ELF-1 (cell line): Measurements from ENCODE around the gene STK17A.
"Not testable (repeated sequence)": the region's sequence is repeated elsewhere in the genome, so short reads cannot be mapped to it uniquely, and the experiment has no call there.

Experiments
- DNase-seq: peaks from one replicate; pipeline ENCODE4 v3.0.0-alpha.2; 2016; ENCODE audit warnings: low read depth, low spot score

STK17A gene

DNA sequence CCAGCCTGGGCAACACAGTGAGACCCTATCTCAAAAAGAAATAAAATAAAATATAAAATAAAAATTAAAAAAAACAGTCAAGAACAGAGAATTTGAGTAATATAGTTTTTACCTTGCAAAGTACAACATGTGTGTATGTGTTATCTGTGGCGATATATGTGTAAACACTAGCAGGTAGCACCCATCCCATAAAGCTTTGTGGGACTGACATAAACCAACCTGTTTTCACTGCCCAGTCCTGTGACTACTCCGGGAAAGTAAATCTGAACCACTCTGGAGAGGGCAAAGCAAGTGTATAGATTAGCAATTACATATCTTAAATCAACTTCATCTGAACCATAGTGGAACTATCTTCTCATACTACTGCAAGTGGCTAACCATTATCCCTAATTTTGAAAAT, 74.1 kb downstream of the STK17A start:
- no peak for DNase-seq

DNA sequence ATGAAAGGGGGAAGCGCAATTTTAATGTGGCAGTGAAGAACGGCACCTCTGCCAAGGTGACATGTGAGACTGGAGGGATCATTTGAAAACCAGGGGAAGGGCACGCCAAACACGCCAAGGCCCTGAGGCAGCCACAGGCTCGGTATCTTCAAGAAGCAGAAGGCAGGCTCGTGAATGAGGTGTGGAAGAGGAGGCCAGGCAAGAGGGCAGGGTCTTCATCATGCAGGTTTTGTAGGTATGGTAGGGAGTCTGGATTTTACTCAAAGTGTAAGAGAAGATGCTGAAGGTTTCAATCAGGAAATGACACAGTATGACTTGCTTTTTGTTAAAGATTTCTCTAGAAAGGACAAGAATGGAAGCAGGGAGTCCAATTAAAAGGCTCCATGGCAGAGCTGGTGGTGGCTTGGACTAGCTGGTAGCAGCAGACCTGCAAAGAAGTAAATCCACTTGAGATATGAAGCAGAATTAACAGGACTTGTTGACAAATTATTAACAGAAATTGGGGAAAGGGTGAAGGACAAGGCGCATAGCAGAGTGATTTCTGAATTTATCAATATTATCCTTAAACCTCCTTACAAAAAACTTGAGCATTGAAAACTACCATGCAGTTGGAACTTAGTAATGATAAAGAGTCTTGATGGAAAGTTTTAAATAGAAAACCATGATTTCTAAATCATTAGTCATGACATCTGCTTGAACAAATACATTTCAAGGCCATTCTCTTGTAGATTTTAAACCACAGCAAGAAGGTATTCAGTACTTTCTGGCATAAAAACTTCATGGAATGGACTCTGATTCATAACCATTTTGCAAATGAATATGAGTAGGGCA, 76.0 kb downstream of the STK17A start:
- DNase-seq, result no peak

DNA sequence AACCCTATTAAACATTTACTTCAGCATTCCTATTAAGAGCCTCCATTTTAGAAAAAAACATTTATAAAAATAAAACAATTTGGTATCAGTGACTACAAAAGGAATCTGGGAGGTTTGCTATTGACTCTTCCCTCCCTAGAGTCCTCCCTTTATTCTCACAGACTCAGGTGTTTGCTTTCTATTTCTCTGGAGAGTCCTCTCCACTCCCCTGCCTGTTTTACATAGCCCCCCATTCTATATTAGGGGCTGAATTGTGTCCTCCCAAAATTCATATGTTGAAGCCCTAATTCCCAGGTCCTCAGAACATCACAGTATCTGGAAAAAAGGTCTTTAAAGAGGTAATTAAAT, 76.6 kb downstream of the STK17A start:
- DNase-seq, result no peak

DNA sequence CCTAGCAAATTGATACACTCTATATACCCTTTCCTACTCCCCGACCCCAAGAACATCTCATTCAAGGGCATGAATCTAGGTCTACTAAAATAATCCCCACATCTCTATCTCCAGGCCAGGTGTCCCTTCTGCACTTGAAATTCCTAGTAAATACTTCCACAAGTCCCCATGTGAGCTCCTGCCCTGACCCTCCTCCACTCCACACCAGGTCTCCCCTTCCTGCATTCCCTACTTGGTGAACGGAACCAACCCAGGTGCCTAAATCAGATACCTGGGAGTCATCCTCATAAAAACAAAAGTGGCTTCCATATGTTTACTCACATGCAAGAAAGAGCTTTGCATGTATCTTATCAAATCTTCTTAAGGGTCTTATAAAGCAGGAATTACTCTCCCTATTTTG, 77.2 kb downstream of the STK17A start:
- DNase-seq, result no peak

DNA sequence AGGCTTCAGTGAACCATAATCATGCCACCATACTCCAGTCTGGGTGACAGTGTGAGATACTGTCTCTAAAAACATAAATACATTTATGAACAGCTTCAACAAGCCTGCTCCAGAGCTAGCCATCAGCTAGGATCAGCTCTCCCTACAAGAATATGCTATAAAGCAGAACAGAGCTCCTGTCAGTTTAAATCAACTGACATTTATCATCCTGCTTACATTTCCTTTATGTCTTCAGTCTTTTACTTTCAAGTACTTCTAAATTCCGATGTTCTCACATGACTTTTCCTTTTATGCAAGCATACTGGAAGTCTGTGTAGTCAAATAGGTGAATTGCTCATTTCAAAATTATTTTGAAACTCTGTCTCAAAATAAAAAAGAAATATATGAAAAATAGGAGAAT, 81.8 kb downstream of the STK17A start:
- DNase-seq, result no peak

DNA sequence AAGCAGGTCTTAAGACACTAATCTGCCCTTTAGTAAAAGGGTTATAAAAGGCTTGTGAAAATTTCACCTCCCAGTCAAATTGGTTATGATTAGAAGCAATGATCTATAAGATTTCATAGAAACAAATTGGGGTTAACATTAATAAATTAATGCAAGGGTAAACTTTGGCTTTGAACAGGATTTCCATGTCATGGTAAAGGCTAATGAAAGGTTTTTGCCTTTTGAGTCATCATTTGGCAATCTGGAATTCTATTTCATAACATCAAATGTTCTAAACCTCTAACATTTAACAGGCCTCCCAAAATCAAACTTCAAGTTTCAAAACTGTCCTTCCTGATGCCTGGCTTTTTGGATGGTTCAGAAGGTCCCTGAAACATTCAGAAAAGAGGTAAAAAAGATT, 84.0 kb downstream of the STK17A start:
- no peak for DNase-seq

DNA sequence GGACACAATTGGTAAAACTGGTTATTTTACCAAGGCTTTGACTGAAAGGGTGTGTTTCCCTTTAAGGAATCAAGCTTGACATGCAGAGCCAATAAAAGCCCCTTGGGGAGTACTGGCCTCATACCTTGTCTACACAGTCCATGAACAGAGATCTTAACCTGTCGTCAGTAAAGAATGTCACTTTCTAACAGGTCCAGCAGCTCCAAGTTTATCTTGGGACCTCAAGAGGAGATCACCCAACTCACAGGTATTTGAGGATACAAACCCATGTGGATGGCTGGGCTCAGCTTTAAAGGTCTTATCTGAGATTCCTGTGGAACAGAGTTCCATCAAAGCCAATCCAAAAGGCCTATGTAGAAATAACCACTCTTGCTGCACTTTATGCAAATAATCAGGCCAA, 85.1 kb downstream of the STK17A start:
- no peak for DNase-seq

DNA sequence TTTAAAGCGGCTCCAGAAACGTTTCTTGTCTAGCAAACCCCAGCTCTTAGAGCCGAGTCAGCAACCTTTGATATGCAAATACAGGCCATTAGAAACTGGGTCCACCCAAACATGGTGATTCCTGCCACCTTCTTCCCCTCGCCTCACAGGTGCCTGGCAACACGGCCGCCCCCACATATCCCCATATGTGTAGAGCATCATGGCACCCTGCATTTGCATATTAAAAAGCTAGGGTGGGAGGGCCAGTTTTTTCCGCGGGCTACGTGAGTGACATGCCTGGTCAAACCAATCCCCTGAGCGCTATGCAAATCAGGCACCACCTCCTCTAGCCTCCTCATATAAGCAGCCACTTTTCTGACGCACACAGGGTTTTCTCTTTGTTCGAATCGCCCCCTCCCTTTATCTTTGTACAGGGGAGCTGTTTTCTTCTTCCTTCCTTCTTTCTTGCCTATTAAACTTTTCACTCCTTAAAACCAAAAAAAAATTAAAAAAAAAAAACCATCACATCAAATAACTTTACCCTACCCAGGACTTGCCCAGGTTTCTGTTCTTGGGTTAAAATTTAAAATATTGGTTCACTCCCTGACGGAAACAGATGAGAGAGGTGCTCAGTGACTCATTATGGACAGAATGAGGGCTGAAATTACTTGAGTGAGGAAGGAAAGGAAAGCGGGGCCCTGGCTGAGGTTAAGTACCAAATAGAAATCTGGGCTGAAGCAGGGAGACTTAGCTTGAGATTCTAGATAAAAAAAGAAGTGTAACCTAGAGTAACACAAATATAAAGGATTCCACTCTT, 86.6 kb downstream of the STK17A start:
- DNase-seq, result peak; percentile 86

DNA sequence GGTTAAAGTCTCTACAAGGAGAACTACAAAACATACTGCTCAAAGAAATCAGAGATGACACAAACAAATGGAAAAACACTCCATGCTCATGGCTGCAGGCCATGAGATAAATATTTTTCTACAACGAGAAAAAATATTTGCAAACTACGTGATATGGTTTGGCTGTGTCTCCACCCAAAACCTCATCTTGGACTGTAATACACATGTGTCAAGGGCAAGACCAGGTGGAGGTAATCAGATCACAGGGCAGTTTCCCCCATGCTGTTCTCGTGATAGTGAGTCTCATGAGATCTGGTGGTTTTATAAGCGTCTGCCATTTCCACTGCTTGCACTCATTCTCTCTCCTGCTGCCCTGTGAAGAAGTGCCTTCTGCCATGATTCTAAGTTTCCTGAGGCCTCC, 88.6 kb downstream of the STK17A start:
- no peak for DNase-seq

DNA sequence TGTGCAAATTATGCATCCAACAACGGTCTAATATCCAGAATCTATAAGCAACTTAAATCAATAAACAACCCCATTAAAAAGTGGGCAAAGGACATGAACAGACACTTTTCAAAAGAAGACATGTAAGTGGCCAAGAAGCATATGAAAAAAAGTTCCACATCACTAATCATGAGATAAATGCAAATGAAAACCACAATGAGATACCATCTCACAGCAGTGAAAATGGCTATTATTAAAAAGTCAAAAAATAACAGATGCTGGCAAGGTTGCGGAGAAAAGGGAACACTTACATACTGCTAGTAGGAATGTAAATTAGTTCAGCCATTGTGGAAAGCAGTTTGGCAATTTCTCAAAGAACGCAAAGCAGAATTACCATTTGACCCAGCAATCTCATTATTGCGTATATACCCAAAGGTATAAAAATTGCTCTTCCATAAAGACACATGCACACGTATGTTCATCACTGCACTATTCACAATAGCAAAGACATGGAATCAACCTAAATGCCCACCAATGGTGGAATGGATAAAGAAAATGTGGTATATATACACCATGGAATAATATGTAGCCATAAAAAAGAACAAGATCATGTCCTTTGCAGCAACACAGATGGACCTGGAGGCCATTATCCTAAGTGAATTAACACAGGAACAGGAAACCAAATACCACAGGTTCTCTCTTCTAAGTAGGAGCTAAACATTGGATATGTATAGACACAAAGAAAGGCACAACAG, 90.5 kb downstream of the STK17A start:
- not testable (repeated sequence) for DNase-seq

DNA sequence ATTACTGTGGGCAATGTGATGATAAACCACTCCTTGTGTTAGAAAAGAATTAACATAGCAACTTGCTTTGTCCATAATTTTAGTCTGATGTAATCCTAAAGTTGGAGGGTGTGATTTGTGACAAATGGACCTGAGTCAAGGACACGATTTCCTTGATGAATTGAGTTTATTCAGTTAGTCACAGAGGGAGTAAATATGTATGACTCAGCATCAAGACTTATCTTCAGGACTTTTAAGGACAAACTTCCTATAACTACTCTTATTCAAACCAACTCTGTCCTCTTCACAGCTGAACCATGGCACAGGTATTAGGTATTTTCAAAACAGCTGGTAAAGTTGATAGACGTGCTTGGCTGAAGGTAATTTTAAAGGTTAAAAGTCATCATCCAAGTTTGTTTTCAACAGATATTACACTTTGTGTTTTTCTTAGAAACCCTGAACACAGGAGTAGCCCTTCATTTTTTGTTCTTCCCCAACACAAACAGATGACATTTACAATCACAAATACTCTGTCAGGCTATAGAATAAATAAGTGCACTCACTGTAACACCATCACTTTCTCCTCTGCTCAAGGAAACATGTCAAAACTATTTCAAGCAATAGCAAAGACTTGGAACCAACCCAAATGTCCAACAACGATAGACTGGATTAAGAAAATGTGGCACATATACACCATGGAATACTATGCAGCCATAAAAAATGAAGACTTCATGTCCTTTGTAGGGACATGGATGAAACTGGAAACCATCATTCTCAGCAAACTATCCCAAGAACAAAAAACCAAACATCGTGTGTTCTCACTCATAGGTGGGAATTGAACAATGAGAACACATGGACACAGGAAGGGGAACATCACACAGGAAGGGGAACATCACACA, 91.9 kb downstream of the STK17A start:
- DNase-seq, result no peak
